GM19438 (cell line): ENCODE data around the gene CCDC184.

Source experiments
- ATAC-seq: cut with Tn5 transposase; IDR thresholded peaks from one replicate; pipeline ENCODE4 v1.9.1; 2021; ENCODE audit warnings: low read depth; ENCODE audit not compliant: unreplicated experiment

CCDC184 gene

DNA sequence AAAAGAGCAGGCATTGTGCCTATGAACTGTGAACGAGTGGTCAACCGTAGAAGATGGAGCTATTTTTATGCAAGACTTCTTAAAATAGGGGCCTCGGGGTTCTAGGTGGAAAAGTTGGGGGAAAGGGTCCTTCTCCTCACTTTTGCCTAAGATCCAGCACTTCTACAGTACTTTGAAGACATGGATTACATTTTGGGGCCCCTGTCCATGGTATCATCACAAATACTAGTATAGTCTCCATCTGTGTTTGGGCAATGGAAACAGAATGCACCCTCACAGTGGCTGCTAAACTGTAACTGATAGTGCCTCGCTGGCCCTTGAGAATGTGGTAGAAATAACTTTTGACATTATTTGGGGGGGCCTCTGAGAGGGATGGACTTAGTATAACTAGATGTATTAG, 5.5 kb upstream of the CCDC184 start:
- no peak for ATAC-seq

- ATAC-seq, result no peak
Measured at GRCh38 chr12:48179466-48179865, 4.0 kb upstream of the CCDC184 start.

GRCh38 chr12:48180424-48180823, 3.0 kb upstream of the CCDC184 start:
- ATAC-seq, result no peak

DNA sequence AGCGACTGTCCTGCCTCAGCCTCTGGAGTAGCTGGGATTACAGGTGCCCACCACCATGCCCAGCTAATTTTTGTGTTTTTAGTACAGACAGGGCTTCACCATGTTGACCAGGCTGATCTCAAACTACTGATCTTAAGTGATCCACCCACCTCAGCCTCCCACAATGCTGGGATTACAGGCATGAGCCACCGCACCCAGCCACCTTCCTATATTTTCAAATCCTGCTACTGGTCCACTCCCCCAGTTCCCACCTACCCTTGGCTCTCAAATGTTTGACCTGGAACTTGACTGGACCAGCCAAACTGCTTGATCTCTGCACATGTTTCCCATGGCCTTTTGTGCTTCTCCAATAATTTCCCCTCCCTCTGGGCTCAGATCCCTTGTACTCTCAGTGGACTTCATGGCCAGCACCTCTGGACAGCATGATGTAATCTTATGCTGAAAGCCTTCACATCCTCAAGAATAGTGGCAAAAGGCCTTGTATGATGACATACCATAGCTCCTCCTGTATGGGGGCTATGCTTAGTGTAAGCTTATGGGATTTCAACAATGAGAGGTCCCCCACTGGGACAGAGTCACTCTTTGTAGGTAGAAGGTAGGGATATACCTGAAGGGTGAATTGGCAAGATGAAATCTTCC, 2.5 kb upstream of the CCDC184 start:
- no peak for ATAC-seq

DNA sequence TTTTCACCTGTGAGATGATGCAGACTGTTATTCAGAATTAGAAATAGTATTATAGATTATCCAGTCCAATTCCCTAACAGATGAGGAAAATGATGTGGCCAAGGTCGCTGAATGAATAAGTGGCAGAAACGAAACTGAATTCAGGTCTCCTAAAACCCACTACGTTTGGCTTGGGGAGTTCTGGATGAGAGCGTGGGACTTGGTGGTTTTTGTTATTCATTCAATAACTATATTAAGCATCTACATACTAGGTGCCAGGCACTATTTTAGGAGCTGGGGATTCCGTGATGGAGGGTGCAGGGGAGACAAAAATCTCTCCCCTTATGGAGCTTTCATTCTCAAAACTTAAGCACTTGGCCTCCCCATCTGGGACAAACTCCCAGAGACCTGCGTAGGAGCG, 813 bp upstream of the CCDC184 start:
- ATAC-seq, result no peak

- no peak for ATAC-seq
Measured at GRCh38 chr12:48183876-48184548, 568 bp downstream of the CCDC184 start.

- ATAC-seq, result no peak
Measured at GRCh38 chr12:48184549-48184922, 1.1 kb downstream of the CCDC184 start.

DNA sequence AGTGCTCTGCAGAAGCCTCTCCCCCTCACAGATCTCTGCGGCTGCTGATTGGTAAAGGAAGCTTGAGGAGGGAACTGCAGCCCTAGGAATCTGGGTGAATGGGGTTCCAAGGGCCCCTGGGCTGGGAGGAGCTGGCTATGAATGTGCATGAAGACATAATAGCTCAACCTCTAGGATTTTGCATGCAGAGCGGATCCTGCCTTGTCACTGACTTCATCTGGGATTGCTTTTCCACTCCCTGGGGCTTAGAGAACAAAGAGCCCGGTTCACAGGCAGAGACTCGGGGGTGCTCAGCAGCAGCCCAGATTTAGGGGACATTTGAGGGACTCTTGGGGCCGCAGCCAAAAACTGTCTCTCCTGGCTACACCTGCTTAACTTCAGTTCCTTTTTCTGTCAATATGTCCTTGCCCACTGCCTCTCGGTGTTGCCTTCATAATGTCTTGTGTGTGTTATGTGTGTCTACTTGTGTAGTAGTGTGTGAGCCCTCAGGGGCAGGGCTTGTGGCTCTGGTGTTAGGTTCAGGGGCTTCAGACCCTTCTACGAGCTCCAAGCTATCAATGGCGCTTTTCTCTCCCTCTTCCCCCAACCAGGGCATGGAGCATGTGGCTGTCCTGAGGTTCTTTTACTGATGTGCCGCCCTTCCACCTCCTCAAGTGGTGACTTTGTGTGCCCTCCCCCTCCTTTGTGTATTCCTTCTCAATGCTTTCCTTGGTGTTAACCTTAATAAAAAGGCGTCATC, 1.9 kb downstream of the CCDC184 start:
- no peak for ATAC-seq

DNA sequence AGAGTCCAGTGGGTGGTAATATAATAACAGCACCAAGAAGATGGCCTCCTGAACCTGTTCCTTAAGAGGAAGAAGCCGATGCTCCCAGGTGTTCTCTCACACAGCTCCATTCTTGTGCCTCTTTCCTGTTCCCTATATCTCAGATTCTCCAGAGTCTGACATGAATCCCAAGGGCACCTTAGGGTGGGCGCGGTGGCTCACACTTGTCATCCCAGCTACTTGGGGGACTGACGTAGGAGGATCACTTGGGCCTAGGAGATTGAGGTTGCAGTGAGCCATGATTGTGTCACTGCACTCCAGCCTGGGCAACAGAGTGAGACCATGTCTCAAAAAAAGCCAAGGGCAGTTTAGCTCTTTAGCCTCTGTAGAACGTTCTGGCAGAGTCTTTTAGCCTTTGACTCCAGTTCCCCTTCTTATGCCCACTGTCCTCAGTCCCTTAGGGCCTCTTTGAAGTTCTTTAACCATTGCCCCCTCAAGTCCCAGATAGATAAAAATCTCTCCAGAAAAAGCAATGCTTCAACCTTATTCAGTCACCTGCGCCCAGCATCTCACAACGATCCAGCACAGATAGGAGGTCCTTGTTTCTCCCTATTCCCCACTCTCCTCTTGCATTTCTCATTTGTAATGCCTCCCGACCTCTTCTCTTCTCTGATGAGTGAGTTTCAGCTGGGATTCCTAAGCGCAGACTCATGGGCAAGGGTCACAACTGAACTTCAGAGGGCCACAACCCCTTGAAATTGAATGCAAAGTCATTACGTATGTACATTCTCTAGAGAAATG, 4.7 kb downstream of the CCDC184 start:
- no peak for ATAC-seq

DNA sequence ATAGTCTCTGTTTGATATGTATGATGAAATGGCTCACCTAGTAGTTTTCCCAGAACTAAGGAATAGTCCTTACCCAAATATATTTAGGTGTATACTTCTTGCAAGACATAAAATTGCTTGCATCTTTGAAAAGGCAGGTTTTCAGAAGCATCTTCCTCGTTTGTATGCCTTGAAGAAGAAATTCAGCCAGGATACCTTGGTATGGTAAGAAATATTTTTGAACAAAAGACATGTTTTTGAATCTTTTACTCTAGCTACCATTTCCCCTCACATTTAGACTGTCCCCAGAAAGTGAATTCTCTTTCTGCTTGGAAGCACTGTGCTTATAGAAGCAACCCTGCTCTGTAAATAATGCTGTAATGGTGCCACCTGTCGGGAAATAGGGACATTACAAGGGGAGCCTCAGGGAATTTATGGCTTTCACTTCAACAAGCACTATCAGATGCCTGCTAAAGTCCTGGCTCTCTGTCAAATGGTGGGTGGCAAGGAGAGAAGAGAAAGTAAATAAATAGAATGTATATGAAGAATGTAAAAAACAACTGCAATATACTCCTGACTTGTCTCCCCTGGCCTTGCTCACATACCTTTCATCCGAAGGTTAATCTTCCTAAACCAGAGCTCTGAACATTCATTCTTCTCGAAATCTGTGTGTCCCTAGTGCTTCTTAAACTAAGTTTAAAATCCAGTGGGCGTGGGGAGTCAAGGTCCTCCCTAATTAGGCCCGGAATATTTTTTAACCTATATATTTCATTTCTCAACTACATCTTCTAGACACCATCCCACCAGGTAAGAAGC, 6.1 kb downstream of the CCDC184 start:
- ATAC-seq, result no peak

DNA sequence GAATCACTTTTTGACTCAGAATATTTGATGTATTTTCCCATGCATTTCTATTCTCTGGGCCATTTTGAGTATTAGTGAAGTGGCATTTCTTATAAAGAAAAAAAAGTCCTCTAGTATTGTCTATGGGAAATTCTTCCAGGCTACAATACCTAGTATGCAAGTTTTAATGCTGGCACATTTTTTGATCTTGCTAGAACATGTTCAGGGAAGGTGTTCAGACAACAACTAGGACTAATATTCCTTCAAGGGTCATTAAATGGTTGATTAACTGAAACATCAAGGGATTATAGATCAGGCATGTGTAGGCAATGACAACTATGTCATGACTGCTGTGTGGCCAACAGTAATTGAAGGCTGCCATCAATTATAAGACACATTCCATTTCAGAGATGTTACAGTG, 7.7 kb downstream of the CCDC184 start:
- ATAC-seq, result no peak

GRCh38 chr12:48192861-48193260, 9.4 kb downstream of the CCDC184 start:
- no peak for ATAC-seq

- ATAC-seq, result no peak
Measured at GRCh38 chr12:48193623-48194022, 10.2 kb downstream of the CCDC184 start.

DNA sequence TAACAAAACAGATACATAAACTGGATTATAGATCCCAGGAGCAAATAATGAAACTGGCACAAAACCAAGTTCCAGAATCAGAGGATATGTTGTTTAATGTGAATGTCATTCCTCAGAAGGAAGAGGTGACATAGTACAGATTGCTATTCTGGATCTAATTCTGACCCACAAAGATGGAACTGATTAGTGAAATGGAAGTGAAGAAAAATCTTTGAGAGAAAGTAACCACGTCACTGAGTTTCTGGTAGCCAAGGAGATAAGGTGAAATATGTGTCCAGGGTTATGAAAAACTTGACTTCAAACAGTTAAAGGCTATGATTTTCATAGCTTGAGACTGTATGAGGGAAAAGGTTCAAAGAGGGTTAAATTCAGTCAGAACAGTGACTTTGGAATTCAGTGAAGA, 11.4 kb downstream of the CCDC184 start:
- ATAC-seq, result no peak

- no peak for ATAC-seq
Measured at GRCh38 chr12:48197549-48197970, 14.1 kb downstream of the CCDC184 start.

- ATAC-seq, result peak; percentile 99
Measured at GRCh38 chr12:48197971-48198671, 14.7 kb downstream of the CCDC184 start.

DNA sequence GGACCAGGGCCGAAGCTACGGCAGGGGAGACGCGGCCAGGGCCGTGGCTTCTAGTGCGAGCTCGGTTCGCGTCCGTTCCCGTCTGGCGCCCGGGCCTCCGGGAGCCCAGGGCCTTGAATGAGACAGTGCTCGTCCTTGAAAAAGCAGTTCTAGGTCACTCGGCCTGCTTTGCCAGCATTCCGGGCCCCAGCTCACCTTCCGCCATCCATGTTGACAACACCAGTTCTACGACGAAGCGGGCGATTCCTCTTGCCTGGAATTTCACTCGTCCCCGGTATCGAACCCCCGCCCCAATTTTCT, 15.2 kb downstream of the CCDC184 start:
- ATAC-seq, result peak; percentile 32

DNA sequence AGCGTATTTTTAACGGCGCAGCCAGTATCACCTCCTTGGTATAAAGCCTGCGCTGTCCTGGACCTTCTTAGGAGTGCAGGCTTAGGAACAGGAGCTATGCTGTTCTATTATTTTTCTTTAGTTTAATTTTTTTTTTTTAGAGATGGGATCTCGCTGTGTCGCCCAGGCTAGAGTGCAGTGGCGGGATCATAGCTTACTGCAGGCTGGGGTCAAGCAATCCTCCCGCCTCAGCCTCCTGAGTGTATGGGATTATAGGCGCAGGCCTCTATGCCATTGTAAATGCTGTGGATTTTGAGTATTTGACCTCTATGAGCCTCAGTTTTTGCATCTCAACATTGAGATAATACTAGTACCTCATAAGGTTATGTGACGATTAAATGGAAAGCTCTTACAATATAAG, 15.5 kb downstream of the CCDC184 start:
- no peak for ATAC-seq

DNA sequence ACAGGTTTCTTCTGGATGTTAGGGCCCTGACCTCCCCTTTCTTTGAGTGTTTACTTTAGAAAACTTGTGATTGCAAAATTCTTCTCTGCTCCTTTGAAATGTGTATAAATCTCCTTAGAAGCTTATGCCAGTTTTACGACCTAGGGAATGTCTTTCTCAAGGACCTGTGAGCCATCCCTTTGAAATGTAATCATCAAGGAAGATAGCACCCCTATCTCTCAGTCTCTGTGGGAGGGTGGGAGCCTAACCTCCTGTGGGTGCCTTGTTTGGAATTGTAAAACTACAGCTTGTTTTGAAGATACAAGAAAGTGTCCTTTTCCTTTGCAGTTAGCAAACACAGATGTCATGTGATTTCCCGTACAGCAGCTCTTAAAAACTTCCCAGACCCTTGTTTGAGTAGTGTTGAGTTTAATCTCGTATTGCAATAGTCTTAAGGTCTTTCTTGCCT, 16.4 kb downstream of the CCDC184 start:
- ATAC-seq, result no peak

DNA sequence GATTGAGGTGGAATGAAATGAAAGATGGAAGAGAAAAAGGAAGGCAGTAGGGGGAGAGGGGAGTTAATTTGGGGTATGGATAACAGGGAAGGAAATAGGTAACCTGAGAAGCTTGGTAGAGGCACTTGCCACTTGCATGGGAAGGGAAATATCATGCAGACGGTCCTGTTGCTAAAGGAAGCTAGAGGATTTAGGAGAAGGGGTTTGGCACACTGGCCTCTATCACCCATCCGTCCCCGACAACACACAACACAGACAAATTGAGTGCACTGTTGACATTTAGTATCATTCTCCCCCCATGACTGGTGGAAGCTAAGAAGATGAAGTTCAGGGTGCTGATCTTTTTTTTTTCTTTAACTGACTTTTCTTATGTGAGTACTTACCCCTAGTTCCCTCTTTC, 17.6 kb downstream of the CCDC184 start:
- no peak for ATAC-seq
